ENCODE measurements around the gene EFNA2.

The EFNA2 gene

GRCh38 chr19:1307320-1307719 lies 21.6 kb downstream of the EFNA2 start:
- no peak overlapping the region for H2AFZ ChIP-seq (ENCODE audit: low read depth)
- H3K27ac ChIP-seq, result no peak overlapping the region
- H3K27me3 ChIP-seq (ENCODE audit: insufficient read depth, low read depth), result peaks cover 52% of the 10 kb centered on the region
- H3K9ac ChIP-seq, result no peak overlapping the region
- no peak overlapping the region for H3K4me3 ChIP-seq (IDR thresholded peaks at IDR 0.05; ENCODE audit: insufficient read depth, low read depth, low read length)
- no peak overlapping the region for H3K4me2 ChIP-seq
- TF ChIP-seq CTCF (conservative IDR thresholded peaks at IDR 0.05; ENCODE audit: low read depth, low read length), result no peak
- no peaks in the 10 kb centered on the region for H3K36me3 ChIP-seq (ENCODE audit: insufficient read depth)
- no peaks in the 10 kb centered on the region for H3K79me2 ChIP-seq (ENCODE audit: insufficient read depth, low read depth)
- H3K4me1 ChIP-seq (ENCODE audit: low read depth, poor library complexity, severe bottlenecking), result peaks cover 20% of the 10 kb centered on the region
- no peaks in the 10 kb centered on the region for H4K20me1 ChIP-seq (ENCODE audit: insufficient read depth)

- H3K4me2 ChIP-seq, result no peak overlapping the region
- no peaks in the 10 kb centered on the region for H3K36me3 ChIP-seq (ENCODE audit: insufficient read depth)
- no peak for TF ChIP-seq CTCF (conservative IDR thresholded peaks at IDR 0.05; ENCODE audit: low read depth, low read length)
- no peaks in the 10 kb centered on the region for H3K79me2 ChIP-seq (ENCODE audit: insufficient read depth, low read depth)
- H3K27ac ChIP-seq, result no peak overlapping the region
- H3K4me3 ChIP-seq (IDR thresholded peaks at IDR 0.05; ENCODE audit: insufficient read depth, low read depth, low read length), result no peak overlapping the region
- no peak overlapping the region for H3K9ac ChIP-seq
- H2AFZ ChIP-seq (ENCODE audit: low read depth), result no peak overlapping the region
- H3K27me3 ChIP-seq (ENCODE audit: insufficient read depth, low read depth), result peaks cover 49% of the 10 kb centered on the region
- peaks cover 23% of the 10 kb centered on the region for H3K4me1 ChIP-seq (ENCODE audit: low read depth, poor library complexity, severe bottlenecking)
- no peaks in the 10 kb centered on the region for H4K20me1 ChIP-seq (ENCODE audit: insufficient read depth)
Measured at GRCh38 chr19:1307755-1308303, 22.2 kb downstream of the EFNA2 start.

GRCh38 chr19:1308718-1309117 lies 23.0 kb downstream of the EFNA2 start:
- Histone ChIP-seq H2AFZ (ENCODE audit: low read depth) (no peak overlapping the region), H3K4me1 (ENCODE audit: low read depth, poor library complexity, severe bottlenecking) (peaks cover 15% of the 10 kb centered on the region)

GRCh38 chr19:1309977-1310852 lies 24.5 kb downstream of the EFNA2 start:
- no peak for TF ChIP-seq CTCF (conservative IDR thresholded peaks at IDR 0.05; ENCODE audit: low read depth, low read length)
- Histone ChIP-seq H3K27me3 (ENCODE audit: insufficient read depth, low read depth) (peaks cover 61% of the 10 kb centered on the region), H3K4me1 (ENCODE audit: low read depth, poor library complexity, severe bottlenecking) (peaks cover 11% of the 10 kb centered on the region), H3K9ac (no peak overlapping the region), H3K4me3 (IDR thresholded peaks at IDR 0.05; ENCODE audit: insufficient read depth, low read depth, low read length) (no peak overlapping the region), H3K79me2 (ENCODE audit: insufficient read depth, low read depth) (no peaks in the 10 kb centered on the region), H3K27ac (no peak overlapping the region), H3K4me2 (no peak overlapping the region), H4K20me1 (ENCODE audit: insufficient read depth) (no peaks in the 10 kb centered on the region), H3K36me3 (ENCODE audit: insufficient read depth) (no peaks in the 10 kb centered on the region), H2AFZ (ENCODE audit: low read depth) (no peak overlapping the region)

More at GRCh38 chr19:1308718-1309117, 23.0 kb downstream of the EFNA2 start:
- H3K36me3 ChIP-seq (ENCODE audit: insufficient read depth), result no peaks in the 10 kb centered on the region
- peaks cover 49% of the 10 kb centered on the region for H3K27me3 ChIP-seq (ENCODE audit: insufficient read depth, low read depth)
- no peak overlapping the region for H3K27ac ChIP-seq
- no peaks in the 10 kb centered on the region for H4K20me1 ChIP-seq (ENCODE audit: insufficient read depth)
- TF ChIP-seq CTCF (conservative IDR thresholded peaks at IDR 0.05; ENCODE audit: low read depth, low read length), result no peak
- H3K9ac ChIP-seq, result no peak overlapping the region
- no peak overlapping the region for H3K4me3 ChIP-seq (IDR thresholded peaks at IDR 0.05; ENCODE audit: insufficient read depth, low read depth, low read length)
- no peak overlapping the region for H3K4me2 ChIP-seq
- no peaks in the 10 kb centered on the region for H3K79me2 ChIP-seq (ENCODE audit: insufficient read depth, low read depth)

Data from KMS-11 (cell line).